AG04449 (cell line): ENCODE data around the gene RHOA.

Experiments used
- CTCF ChIA-PET: fragments of 350-600 bp; formaldehyde crosslinking; extraction: SDS; loops from one replicate; lab custom pipeline; 2021; ENCODE audit warnings: antibody characterized with exemption; lab: Yijun Ruan, JAX
- POLR2A ChIA-PET: fragments of 400-600, 350-600 bp; formaldehyde crosslinking; extraction: SDS; loops from one replicate; lab custom pipeline; 2020; ENCODE audit warnings: antibody characterized with exemption, inconsistent platforms; lab: Yijun Ruan, JAX
- DNase-seq: peaks from one replicate; pipeline ENCODE4 v3.0.0-alpha.2; 2010; ENCODE audit warnings: low read depth, low spot score
- H3K4me3 ChIP-seq: 2 replicates; pipeline ENCODE4 v1.5.1; 2011; ENCODE audit warnings: low read depth, mild to moderate bottlenecking, control low read depth, low read length
- TF ChIP-seq, protein P1 (sequence below): IDR thresholded peaks from one replicate; pipeline ENCODE4 v1.5.1; 2011; ENCODE audit warnings: mild to moderate bottlenecking, moderate library complexity, low read length, control low read depth, inconsistent platforms; ENCODE audit not compliant: insufficient read depth; ENCODE audit errors: missing control alignments

Gene RHOA

DNA sequence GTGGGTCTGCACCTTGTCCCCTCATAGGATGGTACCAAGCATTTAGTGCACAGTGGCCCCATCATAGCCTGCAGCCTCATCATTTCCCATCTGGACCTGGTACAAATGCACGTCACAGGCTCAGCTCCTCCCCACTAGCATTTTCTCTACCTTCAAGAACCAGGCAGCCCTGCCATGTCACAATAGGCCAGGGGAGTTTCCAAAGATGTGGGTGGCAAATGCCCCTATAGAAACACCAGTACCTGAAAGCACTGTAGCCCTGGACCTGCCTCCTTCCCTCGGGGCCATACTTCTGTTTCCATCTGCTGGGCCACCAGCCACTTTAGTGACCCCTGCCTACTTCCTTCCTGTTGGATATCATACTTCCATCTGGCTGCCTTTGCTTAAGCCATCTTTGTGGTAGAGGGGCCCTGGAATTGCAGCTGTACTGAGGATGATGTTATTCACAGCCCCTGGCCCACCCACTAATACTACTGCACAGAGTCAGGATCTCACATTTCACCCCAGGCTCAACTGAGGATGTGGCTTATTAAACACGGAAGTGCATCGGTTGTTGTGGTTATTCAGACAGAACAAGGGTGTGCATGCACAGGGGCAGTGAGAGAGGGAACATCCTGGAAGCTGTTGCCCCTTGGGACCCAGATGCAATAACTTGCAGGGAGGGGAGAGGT lies 4.3 kb upstream of the RHOA start:
- TF ChIP-seq, protein P1, sequence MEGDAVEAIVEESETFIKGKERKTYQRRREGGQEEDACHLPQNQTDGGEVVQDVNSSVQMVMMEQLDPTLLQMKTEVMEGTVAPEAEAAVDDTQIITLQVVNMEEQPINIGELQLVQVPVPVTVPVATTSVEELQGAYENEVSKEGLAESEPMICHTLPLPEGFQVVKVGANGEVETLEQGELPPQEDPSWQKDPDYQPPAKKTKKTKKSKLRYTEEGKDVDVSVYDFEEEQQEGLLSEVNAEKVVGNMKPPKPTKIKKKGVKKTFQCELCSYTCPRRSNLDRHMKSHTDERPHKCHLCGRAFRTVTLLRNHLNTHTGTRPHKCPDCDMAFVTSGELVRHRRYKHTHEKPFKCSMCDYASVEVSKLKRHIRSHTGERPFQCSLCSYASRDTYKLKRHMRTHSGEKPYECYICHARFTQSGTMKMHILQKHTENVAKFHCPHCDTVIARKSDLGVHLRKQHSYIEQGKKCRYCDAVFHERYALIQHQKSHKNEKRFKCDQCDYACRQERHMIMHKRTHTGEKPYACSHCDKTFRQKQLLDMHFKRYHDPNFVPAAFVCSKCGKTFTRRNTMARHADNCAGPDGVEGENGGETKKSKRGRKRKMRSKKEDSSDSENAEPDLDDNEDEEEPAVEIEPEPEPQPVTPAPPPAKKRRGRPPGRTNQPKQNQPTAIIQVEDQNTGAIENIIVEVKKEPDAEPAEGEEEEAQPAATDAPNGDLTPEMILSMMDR, result no peak
- ChIA-PET POLR2A (interaction anchor here (1.5 kb wide), 1 partner anchor 13 kb away, joined by 5 read pairs; the partner anchor contains the start of gene NICN1), CTCF (interaction anchor here (0.8 kb wide), 1 partner anchor 76 kb away, joined by 3 read pairs; the partner anchor contains the start of gene USP4)
- no peak overlapping the region for H3K4me3 ChIP-seq
- DNase-seq, result no peak

DNA sequence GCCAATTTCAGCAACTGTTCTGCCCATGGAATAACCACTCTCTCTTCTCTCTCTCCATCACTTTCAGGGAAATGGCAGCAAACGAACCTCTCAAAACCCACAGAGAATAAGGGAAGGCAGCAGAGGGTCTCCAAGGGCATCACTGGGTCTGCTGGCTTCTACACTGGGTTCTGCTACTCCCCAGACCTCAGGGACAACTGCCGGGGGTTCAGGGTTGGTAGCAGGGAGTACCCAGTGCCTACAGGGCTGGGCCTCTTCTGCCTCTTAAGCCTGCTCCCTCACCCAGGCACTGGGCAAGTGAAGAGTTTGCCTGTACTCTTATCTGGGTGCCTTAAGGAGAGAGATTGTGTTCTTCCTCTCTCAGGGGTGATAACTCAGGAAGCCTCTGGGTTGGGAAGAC lies 3.0 kb upstream of the RHOA start:
- TF ChIP-seq, protein P1, result no peak
- DNase-seq, result no peak
- POLR2A ChIA-PET, result no interaction called here
- no peak overlapping the region for H3K4me3 ChIP-seq
- CTCF ChIA-PET, result no interaction called here

DNA sequence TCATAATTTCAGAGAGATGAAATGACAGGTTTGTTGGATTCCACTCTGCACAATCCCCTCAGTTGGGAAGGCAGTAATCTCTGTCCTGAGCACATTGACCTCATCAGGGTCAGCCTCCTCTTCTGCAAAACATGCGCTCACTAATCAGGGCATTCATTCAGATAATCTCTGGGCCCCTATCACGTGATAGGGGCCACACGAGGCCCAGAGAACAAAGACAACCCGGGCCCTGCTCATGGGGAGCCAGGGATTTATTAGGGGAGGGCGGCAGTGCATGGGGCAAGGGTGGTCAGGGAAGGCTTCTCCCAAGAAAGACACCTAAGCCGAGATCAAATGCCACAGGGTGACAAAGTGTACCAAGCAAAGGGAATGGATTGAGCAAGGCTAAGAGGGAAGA lies 1.6 kb upstream of the RHOA start:
- peak overlapping the region; percentile 96 for H3K4me3 ChIP-seq
- ChIA-PET CTCF (interaction anchor here (0.9 kb wide), 1 partner anchor 73 kb away, joined by 3 read pairs; the partner anchor contains the start of gene USP4), POLR2A (interaction anchor here (1.1 to 2.5 kb wide), 3 partner anchors 8 to 74 kb away, joined by 4 to 22 read pairs (median 16); partner anchors contain the start of gene USP4)
- DNase-seq, result no peak
- TF ChIP-seq, protein P1, result no peak

DNA sequence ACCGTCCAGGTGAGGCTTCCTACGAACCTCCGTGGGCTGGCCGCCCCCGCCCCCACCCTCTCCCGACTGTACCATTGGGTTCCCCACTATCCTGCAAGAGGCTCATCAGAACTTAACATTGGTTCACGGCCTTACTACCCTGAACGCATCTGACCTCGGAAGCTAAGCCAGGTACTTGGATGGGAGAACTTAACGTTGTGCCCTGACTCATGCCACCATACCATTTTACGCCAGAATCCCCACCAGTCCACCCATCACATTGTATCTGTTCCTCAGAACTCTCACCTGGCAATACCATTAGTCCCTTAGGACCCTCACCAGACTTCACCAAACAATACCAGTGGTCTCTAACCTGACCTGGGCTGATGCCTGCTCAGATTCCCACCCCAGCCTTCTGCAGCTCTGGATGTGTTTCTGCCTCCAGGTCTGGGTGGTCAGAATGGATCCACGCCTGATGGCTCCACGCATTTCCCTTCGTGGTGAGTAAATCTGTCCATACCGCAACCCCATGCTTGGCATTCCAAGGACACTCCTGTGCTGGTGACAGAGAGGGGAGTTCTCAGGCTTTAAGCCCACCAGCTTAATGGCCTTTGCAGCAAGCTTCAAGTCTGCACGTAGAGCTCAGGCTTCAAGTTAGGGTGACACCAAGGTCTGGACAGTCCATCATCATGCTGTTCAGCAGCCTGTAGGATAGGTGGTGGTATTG lies 1.0 kb upstream of the RHOA start:
- TF ChIP-seq, protein P1, result no peak
- ChIA-PET POLR2A (interaction anchor here (0.6 to 2.5 kb wide), 9 partner anchors 8 to 305 kb away, joined by 4 to 22 read pairs (median 7); partner anchors contain the start of genes GPX1, NICN1 and USP4), CTCF (interaction anchor here (0.9 kb wide), 1 partner anchor 72 kb away, joined by 3 read pairs; the partner anchor contains the start of gene USP4)
- DNase-seq, result no peak
- peak overlapping the region; percentile 96 for H3K4me3 ChIP-seq

GRCh38 chr3:49411535-49411967 lies 225 bp downstream of the RHOA start:
- ChIA-PET POLR2A (interaction anchor here (0.5 to 2.5 kb wide), 17 partner anchors 10 to 72 kb away, joined by 3 to 22 read pairs (median 4); partner anchors contain the start of genes AMT, DAG1, GPX1 and NICN1), CTCF (interaction anchor here (0.9 to 1.6 kb wide), 2 partner anchors 54 to 72 kb away, joined by 3 to 6 read pairs; partner anchors contain the start of genes GPX1 and USP4)
- no peak for DNase-seq
- TF ChIP-seq, protein P1, result no peak
- peak overlapping the region; percentile 88 for H3K4me3 ChIP-seq
